ENCODE measurements around the gene ELL2.
A peak's percentile ranks its signal among the peaks of the same experiment; 100 is the strongest.
"Not testable (repeated sequence)": the region's sequence is repeated elsewhere in the genome, so short reads cannot be mapped to it uniquely, and the experiment has no call there.

The ELL2 gene

DNA sequence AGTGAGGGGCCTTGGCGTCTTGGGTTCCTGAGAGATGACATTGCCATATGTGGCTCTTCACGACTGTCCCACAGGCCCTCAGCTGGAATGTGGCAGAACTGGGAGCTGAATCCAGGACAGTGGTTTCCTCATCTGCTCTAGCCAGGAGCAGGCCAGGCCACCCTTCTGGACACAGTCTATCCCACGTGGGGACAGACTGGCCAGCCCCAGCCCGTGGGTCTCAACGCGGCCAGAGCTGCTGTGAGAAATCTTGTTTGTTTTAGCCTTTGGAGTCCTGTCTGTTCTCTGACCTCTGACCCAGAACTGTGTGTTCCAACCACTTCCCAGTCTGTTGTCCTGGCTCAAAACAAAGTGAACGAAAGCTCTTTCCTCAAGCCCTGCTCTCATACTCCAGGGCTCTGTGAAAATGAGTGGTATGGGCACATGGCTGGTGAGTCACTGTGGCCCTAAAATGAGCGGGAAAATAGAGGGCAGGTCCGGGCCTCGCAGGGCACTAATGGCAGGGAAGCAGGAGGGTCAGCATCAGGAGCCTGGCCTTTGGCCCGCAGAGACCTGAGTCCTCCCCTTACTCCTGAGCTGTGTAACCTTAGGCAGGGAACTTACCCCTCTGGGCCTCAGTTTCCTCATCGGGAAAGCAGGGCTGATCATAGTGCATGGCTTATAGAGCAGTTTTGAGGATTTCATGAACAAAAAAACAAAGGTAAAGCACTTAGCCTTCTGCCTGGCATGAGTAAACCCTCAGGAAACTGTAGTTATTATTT lies 104.3 kb downstream of the ELL2 start:
- intact Hi-C loops (cut with DNase I): no loop called here
- DNase-seq: peak in 18 of 42 donors; percentile 24 to 75 (median 50)

DNA sequence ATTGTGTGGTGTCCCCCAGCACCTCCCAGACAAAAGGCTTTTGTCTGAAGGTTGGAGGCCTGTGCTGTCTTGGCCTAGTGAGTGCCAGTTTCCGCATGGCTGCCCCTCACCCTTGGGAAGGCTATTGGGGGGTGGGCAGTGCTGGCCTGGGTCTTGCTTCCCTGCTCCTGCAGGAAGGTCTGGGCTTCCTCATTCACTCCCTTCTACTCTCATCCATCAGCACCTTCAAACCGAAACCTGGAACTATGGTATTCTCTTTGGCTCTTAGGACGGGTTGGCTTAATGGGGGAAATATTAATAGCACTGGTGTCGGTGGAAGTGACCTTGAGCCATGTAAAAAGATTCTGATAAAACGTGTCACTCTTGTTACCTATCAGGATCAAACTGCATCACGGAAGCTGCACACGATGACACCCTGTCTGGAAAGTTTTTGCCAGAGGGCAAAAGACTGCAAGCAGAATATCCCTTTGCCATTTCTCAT lies 105.1 kb downstream of the ELL2 start:
- peak in 30 of 42 donors; percentile 28 to 72 (median 54) for DNase-seq
- intact Hi-C loops (cut with DNase I): no loop called here

DNA sequence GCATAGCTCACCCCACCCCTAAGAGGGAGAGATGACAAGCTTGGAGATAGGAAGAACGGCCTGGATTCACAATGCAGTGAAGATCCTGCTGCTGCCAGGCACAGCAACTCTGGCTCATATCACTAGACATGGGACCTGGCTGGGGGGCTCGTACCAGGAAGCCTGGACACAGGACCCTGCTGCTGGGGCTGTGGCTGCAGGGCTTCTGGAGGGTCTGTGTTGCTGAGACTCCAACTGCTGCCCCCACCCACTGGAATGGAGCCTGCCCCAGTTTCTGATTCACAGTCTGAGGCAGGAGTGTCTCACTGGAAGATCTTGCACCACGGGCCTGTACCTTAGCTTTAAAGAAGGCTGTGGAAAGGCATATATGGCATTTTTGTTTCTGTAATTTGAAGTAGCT lies 108.2 kb downstream of the ELL2 start:
- intact Hi-C loops (cut with DNase I): no loop called here

DNA sequence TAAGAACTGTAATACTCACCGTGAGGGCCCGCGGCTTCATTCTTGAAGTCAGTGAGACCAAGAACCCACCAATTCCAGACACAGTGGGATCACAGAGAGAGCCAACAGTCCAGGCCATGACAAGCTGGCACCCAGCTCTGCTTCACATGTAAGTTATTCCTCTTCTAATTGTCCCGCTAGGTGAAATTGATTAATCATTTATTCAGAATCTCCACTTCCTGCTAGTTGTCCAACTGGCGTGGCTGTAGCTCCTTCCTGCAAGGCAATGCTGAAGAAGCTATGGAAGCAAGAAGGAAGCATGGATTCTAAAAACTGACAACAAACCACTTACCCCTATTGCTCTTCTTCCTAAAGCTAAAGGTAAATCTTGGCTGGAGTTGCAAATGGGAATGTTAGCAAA lies 109.1 kb downstream of the ELL2 start:
- DNase-seq: no peak
- intact Hi-C loops (cut with DNase I): no loop called here

More for the DNA sequence above, 108.2 kb downstream of the ELL2 start:
- DNase-seq: no peak

DNA sequence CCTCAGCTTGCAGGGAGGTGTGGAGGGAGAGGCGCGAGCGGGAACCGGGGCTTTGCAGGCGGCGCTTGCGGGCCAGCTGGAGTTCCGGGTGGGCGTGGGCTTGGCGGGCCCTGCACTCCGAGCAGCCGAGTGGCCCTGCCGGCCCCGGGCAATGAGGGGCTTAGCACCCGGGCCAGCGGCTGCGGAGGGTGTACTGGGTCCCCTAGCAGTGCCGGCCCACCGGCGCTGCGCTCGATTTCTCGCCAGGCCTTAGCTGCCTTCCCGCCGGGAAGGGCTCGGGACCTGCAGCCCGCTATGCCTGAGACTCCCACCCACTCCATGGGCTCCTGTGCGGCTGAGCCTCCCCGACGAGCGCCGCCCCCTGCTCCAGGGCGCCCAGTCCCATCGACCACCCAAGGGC lies 110.5 kb downstream of the ELL2 start:
- intact Hi-C loops (cut with DNase I): not testable (repeated sequence)
- DNase-seq: peak in 1 of 42 donors; percentile 26

DNA sequence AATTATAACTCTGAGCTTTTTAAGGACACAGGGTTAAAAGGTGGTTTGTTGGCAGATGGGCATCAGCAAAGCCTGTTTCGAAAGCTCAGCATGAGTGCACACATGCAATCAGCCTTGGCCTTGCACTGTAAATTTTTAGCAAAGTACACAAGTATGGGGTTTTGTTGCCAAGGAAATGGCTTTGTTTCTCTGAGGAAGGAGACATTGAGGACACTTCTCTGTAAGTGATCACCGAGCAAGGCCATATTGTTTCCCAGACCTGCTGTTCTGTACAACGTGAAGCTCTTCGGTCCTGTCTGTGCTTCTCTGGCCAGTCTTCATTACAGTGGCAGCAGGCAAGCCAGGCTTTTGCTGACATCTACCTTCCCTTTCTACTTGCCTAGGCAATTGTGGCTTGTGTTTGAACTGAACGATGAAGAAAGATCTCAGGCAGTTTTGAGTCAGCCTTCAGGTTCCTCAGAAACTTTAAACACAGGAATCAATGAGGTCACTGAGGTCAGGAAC lies 111.2 kb downstream of the ELL2 start:
- intact Hi-C loops (cut with DNase I): no loop called here
- DNase-seq: peak in 1 of 42 donors; percentile 22

DNA sequence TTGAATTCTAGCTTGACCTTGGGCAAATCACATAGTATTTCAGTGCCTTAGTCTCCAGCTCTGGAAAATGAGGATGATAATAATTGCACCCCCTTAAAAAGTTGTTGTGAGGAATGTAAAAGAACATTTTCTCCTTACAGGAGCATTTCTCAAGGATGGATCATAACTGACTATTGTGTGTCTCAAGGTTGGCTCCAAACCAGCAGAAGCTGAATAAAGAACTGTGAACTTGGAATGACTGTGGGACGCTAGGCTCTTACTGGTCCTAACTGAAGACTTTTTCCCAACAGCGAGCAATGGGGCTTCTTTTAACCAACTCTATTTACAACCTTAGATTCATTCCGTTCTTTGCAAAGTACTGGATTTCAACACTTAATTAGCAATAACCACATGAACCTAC lies 113.0 kb downstream of the ELL2 start:
- no peak for DNase-seq
- intact Hi-C loops (cut with DNase I): loop anchor here (5.0 kb wide), 1 partner anchor 66 kb away; no protein-coding TSS in a partner anchor

DNA sequence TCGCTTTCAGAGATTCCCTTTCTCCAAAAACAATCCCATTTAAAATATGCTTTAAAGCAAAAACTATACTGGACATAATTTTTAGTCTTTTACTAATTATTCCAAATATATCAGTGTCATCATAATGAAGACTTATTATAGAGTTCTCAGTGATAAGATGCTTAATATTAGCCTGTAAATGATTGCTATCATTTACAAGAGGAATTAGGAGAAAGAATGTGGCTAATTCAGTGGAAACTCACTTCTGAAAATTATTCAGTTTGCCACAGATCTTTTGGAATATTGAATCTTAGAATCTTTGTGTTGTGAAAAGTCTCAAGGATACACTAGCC lies 114.4 kb downstream of the ELL2 start:
- DNase-seq: no peak
- intact Hi-C loops (cut with DNase I): loop anchor here (5.0 kb wide), 1 partner anchor 65 kb away; no protein-coding TSS in a partner anchor

DNA sequence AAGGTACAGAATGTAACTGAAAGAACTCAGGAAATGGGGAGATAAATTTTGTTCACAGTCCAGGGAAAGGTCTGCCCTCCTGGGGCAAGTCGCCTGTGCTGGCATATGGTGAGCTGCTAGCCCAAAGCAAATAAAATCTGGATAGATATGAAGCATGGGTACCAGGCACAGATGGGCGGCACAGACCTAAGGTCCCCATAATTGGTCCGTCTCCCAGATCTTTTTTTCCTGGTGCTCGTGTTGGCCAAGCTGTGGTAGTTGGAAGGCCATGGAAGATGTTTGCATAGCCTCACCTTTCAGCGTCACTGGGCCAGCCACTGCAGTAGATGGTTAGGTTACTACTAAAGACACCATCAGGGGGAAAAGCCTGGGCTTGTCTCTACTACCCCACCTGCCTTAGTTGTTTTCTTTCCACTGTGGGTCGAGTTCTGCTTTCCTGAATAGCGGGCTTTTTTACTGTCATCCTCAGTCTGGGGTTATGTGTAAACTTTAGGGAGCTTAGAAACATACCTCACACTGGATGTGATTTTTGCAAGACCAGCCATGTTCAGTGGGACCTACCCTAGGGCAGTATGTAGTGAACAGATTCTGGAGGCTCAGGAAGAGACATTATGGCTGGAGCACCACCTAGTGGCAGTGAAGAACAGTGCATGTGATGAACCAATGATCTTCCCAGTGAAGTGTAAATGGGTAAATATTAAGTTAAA lies 114.9 kb downstream of the ELL2 start:
- intact Hi-C loops (cut with DNase I): loop anchor here (5.0 kb wide), 1 partner anchor 64 kb away; no protein-coding TSS in a partner anchor
- DNase-seq: peak in 41 of 42 donors; percentile 42 to 94 (median 83)

DNA sequence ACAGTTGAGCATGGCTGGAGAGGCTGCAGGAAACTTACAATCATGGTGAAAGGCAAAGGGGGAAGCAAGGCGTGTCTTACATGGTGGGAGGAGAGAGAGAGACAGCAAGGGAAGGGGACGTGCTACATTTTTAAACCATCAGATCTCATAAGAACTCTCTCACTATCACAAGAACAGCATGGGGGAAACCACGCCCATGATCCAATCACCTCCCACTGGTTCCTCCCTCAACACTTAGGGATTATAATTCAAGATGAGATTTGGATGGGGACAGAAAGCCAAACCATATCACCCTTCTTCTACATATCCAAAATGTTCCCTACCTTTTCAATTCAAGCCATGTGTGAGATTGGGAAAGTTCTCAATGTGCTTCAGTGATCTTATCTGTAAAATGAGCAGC lies 116.3 kb downstream of the ELL2 start:
- no peak for DNase-seq
- intact Hi-C loops (cut with DNase I): loop anchor here (2.0 to 5.0 kb wide), 2 partner anchors 63 to 201 kb away; no protein-coding TSS in a partner anchor

DNA sequence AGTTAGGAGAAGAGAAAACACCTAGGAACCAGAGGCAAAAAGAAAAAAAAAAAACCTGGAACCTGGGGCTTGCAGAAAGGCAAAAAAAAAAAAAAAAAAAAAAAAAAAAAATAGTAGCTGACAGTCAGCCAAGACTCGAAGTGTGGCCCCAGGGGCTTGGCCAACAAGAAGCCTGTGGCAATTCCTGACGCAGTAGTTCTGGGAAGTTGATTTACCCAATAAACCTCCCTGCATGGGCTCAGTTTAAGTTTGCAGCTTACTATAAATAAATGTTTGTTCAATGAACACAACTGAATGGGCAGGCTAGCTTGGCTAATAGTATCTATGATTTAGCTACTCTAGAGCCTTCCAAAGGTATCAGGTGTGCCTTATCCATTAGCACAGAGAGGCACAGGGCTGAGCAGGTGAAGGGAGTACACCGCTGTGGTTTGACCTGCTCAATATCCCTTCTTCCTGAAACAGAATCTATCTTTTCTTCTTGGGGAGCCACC lies 117.9 kb downstream of the ELL2 start:
- intact Hi-C loops (cut with DNase I): loop anchor here (2.0 kb wide), 1 partner anchor 199 kb away; no protein-coding TSS in a partner anchor
- peak in 4 of 42 donors; percentile 8 to 74 (median 47) for DNase-seq

DNA sequence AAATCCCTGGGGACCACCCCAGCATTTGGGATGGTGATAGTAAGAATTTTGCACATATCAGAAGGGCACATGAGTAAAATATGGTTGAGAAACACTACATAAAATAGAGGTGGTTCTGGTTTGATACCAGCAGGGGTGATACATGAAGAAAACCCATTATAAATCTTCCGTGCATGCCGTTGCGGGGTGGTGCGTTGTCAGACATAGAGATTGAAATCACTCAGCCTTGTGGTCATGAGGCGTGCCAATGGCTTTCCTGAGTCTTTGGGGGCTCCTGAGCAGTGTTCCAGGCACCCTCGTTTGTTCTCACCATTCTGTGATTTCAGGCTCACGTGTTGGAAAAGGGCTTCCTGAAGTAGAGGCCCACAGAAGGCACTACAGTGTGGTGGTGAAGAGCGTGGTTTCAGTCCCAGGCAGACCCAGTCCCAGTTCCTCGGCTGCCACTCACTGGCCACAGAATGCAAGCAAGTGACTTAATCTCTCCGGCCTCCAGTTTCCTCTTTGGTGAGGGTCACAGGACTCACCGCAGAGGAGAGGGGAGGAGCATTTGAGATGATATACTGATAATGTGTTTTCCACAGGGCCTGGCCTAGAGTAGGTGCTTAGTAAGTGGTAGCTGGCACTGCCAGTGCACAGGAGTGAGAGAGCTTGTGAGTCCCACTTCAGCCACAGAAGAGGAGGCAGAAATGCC lies 118.7 kb downstream of the ELL2 start:
- DNase-seq: peak in 26 of 42 donors; percentile 30 to 83 (median 54)
- intact Hi-C loops (cut with DNase I): no loop called here

DNA sequence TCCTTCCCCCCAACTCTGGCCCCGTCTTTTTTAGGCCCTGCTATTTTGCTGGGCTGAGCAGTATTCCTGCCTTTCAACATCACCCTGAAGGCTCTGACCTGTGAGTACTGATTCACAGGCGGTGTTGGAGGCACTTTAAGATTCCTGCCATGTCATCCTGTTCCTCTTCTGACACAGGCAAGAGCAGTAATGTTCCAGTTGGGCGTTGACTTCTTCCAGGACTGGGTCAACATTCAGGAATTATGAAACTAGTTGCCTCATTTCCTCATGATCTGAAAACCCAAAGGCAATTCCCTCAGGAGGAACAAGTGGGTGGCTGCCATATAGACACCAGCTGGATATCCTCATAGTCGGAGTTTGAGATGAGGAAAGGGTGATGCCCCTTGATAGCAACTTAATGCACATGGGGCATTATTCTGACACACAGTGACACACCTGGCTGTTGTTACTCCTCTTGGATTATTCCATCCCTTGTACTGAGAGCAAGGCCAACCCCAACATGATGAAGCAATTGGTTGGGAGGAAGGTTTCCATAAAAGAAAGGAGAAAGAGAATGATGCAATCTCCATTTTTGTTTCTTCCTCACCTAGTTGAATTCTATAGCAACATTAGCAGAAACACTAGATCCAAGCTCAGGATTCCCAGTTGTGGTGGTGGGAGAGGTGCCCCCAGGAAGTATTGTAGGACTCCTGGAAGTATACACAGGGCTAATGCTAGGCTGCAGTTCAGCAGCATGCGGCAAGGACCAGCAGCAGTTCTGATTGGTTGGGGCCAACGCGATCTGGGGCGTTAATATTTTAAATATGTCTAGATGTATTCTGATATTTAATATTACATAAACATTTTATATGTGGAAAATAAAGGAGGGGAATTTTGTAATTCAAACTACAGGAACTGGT lies 119.5 kb downstream of the ELL2 start:
- intact Hi-C loops (cut with DNase I): no loop called here
- peak in 2 of 42 donors; percentile 4 to 41 for DNase-seq

DNA sequence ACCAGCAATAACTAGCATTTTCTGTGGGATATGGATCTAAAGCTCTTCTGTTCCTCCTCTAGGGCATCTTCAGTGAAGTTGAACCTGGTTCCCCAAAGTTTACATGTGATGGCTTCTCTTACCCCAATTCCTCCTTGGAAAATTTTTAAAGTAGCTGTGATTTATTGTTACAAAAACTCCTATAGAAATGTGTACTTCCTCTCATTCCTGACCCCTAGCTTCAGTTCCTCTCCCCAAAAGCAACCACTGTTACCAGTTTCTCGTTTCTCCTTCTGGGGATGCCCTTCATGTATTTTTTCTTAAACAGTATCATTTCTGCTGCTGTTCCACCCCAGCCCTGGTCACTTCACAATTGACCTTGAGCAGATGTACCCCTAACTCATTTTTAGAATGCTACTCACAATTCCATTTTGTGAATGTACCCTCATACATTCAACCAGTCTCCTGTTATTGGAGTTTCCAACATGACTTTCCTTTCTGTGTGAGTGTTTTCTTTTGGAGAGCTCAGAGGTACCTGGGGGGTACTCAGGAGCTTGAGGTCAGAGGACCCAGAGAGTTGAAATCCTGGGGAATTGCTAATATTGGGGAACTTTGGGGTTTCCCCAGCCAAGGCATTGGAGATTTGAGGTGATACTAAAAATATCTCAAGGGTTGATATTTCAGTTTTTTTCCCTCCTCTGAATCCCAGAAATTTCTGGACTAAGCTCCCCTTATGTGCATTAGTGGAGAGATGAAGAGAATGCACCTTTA lies 120.5 kb downstream of the ELL2 start:
- no peak for DNase-seq
- intact Hi-C loops (cut with DNase I): no loop called here

DNA sequence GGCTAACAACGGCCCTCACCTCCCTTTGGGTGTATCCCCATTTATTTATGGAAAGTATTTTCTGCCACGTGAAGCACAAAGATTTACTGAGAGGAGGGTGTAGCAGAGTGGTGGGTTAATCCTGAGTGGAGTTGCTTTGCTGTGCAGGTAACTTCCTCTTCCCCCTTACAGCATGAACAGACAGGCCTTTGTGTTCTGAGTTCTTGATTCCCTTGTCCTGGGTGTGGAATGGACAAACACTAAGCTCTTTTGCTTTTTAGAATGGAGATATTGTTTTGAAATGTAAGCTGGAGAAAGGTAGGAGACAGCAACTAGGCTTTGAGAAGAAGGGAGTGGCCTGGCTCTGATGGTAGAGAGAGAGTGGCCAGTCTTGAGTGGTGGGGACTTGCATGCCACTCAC lies 122.0 kb downstream of the ELL2 start:
- no peak for DNase-seq
- intact Hi-C loops (cut with DNase I): loop anchor here (10.0 kb wide), 1 partner anchor 285 kb away; the partner anchor contains the start of genes ARSK and SKIC3

DNA sequence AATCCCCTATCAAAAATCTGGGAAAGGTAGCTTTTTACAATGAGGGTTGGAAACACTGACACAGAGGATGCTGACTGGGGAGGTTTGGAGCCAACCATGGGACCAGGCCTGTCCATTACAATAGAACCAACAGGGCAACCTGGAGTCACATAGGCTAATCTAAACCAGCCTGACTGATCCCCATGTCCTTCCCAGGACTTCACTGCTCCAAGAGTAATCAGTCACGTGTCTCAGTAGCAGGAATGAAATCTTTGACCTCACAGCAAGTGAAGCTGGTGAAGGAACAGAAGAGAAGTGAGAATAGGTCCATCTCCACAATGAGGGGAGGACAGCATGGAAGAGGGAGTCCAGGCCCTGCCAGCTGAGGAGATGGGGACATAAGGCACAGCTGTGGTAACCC lies 123.1 kb downstream of the ELL2 start:
- no peak for DNase-seq
- intact Hi-C loops (cut with DNase I): loop anchor here (10.0 kb wide), 1 partner anchor 284 kb away; the partner anchor contains the start of genes ARSK and SKIC3

DNA sequence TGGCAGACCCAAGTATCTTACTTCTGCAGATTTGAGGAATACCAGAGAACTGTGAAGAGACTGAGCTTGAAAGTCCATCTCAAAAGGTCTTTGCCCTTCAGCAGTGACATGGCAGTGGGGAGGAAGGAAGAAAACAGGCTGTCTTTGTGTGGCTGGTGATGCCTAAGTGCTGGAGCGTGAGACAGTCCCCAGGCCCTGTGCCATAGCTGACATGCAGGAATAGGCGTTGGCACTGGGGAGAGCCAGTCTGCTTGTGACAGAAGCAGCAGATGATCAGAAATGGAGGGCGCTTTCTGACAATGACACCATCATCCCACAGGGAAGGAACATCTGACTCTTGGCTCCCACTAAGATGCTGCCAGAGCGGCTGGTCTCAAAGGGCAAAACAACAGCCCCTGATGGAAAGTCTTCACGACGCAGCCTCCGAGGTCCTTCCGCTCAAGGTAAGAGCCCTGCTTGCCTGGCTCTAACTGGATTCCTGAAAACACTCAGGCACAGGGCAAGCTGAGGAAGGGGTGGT lies 123.6 kb downstream of the ELL2 start:
- peak in 39 of 42 donors; percentile 28 to 89 (median 66) for DNase-seq
- intact Hi-C loops (cut with DNase I): loop anchor here (10.0 kb wide), 1 partner anchor 283 kb away; the partner anchor contains the start of genes ARSK and SKIC3
